ENCODE results near the gene MIPEP.
"Not testable (repeated sequence)": the region's sequence is repeated elsewhere in the genome, so short reads cannot be mapped to it uniquely, and the experiment has no call there.

- TF ChIP-seq CTCF (IDR thresholded peaks at IDR 0.05; ENCODE audit: insufficient read depth, low read depth, low read length); EZH2 (IDR thresholded peaks at IDR 0.05; ENCODE audit: insufficient read depth, low read length): not testable (repeated sequence)
Measured at GRCh38 chr13:23746141-23746540, 143.1 kb downstream of the MIPEP start.
